NB4 (cell line): ENCODE data around the gene RASL10B.

Source experiments
- CTCF ChIP-seq: IDR thresholded peaks from one replicate; pipeline ENCODE4 v1.5.1; 2012; ENCODE audit warnings: low read depth, low read length
- MYC ChIP-seq: IDR thresholded peaks from 2 replicates; pipeline ENCODE4 v1.6.1; 2011; ENCODE audit warnings: low read depth, low read length
- POLR2A ChIP-seq: IDR thresholded peaks from 2 replicates; pipeline ENCODE4 v1.6.1; 2011; ENCODE audit warnings: mild to moderate bottlenecking; ENCODE audit not compliant: insufficient read length; ENCODE audit errors: extremely low read depth

GRCh38 chr17:35734396-35734795, 3.0 kb downstream of the RASL10B start:
- TF ChIP-seq POLR2A (no peak), CTCF (no peak), MYC (no peak)
